ENCODE results near the gene BBS4.

The BBS4 gene

GRCh38 chr15:72766025-72766424, 80.0 kb downstream of the BBS4 start:
- no peak for DNase-seq

GRCh38 chr15:72766780-72767179, 80.8 kb downstream of the BBS4 start:
- DNase-seq = no peak

DNA sequence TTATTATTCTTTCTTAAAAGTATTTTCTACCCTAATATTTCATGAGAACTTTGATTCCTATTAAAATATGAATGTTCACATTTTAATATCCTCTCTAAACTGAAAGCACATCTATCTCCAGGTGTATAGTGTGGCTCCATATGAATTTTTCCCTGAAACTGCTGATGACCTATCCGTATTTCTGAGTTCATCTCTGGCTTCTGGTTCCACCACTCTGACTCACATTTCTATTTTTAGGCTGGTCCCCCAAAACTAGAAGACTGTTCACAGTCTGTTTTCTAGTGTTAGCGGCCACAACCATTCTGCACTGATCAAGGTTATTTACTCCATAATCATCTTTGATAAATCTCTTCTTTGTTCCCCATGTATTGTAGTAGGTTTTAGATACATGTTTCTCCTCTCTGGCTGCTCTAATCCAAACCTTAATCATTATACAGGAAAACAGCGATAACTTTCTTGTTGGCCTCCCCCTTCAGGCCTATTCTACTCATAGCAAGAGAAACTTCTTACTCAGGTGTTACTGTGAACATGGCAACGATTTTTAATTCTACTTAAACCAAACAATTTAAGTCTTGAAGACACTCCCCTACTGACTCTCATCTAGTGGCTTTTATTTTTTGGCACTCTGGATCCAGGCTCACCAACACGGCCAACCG, 84.8 kb downstream of the BBS4 start:
- no peak for DNase-seq

DNA sequence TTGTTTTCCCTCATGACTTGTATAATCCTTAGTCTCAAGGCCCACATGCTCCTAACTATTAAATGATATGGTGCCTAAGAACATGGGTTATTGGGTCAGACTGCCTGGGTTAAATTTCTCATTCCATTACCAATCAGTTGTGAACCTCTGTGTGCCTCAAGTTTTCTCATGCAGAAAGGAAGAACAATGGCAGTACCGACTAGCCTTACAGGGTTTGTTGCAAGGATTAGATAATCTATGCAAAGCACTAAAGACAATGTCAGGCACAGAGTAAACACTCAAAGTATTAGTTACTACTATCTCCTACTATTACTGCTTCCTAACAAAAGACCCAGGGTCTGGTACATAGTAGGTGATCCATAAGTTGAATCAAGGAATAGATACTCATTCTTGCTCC, 85.3 kb downstream of the BBS4 start:
- DNase-seq = no peak

- no peak for DNase-seq
Observed at GRCh38 chr15:72774696-72775383, 88.8 kb downstream of the BBS4 start.

- DNase-seq = no peak
Observed at GRCh38 chr15:72778796-72779195, 92.8 kb downstream of the BBS4 start.

DNA sequence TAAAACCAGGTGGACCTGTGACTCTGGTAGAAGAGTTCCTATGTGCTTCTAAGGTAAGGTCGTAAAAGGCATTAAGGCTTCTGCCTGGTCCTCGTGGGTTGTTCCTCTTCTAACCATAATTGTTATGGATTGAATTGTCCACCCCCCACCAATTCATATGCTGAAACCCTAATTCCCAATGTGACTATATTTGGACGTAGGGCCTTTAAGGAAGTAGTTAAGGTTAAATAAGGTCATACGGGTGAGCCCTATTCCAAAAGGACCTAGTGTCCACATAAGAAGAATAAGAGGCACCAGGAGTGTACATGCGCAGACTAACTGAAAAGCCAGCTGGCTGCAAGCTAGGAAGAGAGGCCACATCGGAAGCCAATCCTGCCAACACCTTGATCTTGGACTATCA, 95.6 kb downstream of the BBS4 start:
- no peak for DNase-seq

GRCh38 chr15:72782274-72783003, 96.4 kb downstream of the BBS4 start:
- no peak for DNase-seq

GRCh38 chr15:72783004-72783639, 97.1 kb downstream of the BBS4 start:
- DNase-seq = no peak

DNA sequence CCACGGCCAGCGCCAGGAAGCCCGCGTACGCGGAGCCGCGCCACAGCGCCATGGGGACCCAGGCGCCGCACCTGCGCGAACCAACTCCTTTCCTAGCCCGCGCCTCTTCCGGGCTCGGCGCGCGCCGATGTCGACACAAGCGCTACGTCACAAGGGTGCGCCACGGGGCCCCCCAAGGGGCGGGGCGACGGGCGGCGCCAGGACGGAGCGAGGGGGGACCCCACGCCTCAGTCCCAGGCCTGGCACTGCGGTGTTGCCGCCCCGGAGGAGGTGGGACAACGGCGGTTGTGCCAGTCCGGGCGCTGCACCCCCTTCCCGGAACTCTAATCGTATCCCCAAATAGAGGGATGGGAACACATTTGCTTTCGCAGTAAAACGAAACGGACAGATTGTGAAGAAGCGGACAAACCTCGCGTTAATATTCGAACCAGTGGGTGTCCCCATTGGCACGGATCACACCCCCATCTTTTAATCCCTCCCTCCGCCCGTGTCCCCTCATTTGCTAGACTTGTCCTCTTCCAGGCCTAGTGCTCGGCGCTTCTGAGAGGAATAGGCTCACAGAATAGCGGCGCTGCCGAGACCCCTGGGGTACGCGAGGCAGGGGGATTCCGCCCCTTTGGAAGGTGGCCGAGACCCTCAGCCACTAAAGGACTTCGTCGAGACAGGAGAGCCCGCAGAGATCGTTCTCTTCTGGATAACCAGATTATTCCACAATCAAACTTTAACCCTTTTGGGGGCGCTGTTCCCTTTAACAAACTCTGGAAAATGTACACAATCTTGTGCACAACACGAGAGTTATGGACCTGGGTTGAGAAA, 97.8 kb downstream of the BBS4 start, which contains the start of gene ADPGK:
TSS of gene ADPGK (minus strand) at position 119 of the 816 bp plus-strand sequence. CDS start at position 52, 67 bp downstream.
- DNase-seq = peak; percentile 79

DNA sequence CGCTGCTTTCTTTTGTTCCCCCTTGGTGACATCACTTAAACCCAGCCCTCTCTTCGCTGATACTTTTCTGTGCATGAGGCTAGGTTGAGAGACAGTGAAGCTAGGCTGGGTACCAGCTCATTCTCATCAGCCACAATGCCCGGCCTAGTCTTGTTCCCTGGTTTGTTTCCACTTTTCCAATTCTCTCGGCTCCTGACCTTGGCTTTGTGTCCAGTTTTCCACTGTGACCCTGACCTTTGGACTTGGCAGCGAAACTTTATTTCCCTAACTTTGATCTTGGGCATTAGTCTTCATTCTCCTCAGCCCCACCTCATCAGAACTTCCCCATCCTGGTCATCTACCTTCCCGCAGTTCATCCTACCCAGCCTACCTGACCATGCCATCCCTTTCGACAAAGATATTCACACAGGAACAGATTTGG, 98.5 kb downstream of the BBS4 start:
- no peak for DNase-seq

GRCh38 chr15:72785432-72785831, 99.4 kb downstream of the BBS4 start:
- DNase-seq = no peak

- DNase-seq = no peak
Observed at GRCh38 chr15:72785841-72786240, 99.8 kb downstream of the BBS4 start.

DNA sequence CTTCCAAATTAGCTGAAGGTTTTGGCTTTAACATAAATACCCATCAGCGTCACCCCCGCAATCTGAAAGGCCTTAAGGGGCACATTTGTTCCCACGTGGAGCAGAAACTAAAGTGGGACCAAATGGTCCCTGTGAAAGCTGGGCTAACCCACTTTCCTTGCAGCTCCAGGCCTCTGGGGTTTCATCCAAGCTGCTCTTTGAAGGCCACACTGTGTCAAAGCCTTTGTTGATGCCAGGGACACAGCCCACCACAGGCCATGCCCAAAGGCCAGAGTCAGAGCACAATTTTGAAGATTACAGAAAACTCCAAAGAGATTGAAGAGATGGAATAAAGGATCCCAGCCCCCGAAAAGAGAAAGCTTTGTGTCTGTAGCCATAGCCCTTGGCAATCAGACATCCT, 100.2 kb downstream of the BBS4 start:
- no peak for DNase-seq

DNA sequence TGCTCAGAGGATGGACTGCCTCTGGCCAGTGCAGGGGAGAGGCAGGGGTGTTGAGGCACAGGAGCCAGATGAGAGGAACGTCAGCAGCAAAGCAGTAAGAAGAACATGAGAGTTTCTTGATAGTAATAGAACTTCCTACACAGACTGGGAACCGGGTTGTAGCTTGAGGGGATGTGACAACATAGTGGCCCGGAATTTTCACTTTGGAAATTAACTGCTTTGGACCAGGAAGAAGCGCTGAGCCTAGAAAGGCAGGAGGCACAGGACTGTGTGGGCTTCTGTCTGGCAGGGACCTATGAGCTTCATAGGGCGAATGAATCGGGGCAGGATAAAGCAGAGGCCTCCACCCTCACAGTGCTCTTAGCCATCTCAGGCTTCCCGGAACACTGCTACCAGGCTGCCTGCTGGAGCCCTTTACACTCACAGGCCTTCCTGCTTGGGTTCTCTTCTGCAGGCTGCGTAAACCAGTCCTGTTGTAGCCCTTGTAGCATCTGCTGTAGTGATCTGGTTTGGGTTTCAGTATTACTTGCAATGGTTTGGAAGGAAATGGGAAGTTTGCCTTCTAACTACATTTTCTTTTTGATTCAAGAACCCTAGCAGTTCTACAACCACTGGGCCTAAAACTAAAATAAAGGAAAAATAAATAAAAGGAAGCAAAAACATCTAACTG, 100.8 kb downstream of the BBS4 start:
- DNase-seq = no peak

DNA sequence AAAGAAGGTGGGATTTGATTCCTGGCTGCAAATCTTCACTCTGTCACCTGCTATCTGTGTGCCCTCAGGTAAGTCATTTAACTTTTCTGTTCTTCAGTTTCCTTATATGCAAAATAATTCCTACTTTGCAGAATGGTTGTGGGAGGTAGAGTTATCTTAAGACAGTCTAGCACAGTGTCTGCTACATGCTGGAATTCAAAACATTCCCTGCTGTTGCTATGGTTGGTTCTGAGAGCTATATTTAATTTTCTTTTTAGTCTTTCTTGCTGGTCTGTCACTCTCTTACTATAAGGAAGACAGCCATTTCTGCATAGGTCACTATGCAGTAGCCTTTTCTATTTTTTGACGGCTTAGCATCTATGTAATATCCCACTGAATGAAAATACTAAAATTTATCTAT, 101.5 kb downstream of the BBS4 start:
- no peak for DNase-seq
